GM12801 (cell line): ENCODE measurements around the gene ZNF485.

ENCODE experiments used
- TF ChIP-seq, protein P1 (sequence below): IDR thresholded peaks from one replicate; pipeline ENCODE4 v1.5.1; 2011; ENCODE audit warnings: control low read depth; ENCODE audit not compliant: insufficient read length; ENCODE audit errors: extremely low read depth

ZNF485 gene

GRCh38 chr10:43576062-43576461, 30.2 kb upstream of the ZNF485 start:
- TF ChIP-seq, protein P1, sequence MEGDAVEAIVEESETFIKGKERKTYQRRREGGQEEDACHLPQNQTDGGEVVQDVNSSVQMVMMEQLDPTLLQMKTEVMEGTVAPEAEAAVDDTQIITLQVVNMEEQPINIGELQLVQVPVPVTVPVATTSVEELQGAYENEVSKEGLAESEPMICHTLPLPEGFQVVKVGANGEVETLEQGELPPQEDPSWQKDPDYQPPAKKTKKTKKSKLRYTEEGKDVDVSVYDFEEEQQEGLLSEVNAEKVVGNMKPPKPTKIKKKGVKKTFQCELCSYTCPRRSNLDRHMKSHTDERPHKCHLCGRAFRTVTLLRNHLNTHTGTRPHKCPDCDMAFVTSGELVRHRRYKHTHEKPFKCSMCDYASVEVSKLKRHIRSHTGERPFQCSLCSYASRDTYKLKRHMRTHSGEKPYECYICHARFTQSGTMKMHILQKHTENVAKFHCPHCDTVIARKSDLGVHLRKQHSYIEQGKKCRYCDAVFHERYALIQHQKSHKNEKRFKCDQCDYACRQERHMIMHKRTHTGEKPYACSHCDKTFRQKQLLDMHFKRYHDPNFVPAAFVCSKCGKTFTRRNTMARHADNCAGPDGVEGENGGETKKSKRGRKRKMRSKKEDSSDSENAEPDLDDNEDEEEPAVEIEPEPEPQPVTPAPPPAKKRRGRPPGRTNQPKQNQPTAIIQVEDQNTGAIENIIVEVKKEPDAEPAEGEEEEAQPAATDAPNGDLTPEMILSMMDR, result no peak

DNA sequence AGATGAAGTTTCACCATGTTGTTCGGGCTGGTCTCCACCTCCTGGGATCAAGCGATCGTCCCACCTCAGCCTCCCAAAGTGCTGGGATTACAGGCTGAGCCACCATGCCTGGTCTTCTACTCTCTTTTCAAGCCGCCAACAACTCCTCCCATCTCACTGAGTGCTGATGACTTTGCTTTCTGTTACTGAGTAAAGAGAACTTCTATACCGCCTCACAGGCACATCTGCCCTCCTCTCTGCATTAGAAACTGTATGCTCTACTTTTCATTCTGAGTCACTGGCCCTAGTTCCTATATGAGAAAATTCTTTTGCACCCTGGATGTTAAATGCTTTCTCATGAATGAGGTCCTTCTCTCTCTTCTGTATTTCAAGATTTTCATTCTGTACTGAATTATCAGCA, 29.7 kb upstream of the ZNF485 start:
- TF ChIP-seq, protein P1, result no peak

GRCh38 chr10:43584051-43584450, 22.2 kb upstream of the ZNF485 start:
- TF ChIP-seq, protein P1, result no peak

DNA sequence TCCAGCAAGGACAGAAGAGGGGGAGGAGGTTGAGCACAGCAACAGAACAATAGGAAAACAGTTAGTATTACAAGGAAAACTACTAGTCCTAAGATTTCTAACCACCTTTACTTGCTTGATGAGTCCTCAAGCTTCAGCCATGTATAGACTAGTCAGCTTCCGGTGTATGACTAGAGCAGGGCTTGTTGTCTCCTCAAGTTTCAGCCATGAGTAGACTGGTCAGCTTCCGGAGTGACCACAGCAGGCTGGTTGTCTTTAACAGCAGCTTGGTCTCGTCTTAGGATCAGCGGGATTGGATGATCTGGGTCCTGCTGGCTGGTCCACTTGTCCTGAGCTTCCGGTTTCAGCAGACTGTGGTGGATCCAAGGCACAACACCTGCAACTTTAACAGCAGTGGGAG, 21.2 kb upstream of the ZNF485 start:
- TF ChIP-seq, protein P1, result no peak

GRCh38 chr10:43585981-43586729, 20.1 kb upstream of the ZNF485 start:
- TF ChIP-seq, protein P1, result no peak

- TF ChIP-seq, protein P1, result no peak
These were observed 14.8 kb upstream of the ZNF485 start for GRCh38 chr10:43591303-43591904.

GRCh38 chr10:43594944-43595589, 11.2 kb upstream of the ZNF485 start:
- TF ChIP-seq, protein P1, result no peak
